ENCODE data around the gene USP13. TPM values are rescaled to one million over a fixed set of nuclear protein-coding genes. Genes with fewer than 3 reads are reported as not detected.

USP13 gene
- total and polyA plus RNA-seq, 12 donors = 6.9 to 61.1 (median 35.0) TPM

DNA sequence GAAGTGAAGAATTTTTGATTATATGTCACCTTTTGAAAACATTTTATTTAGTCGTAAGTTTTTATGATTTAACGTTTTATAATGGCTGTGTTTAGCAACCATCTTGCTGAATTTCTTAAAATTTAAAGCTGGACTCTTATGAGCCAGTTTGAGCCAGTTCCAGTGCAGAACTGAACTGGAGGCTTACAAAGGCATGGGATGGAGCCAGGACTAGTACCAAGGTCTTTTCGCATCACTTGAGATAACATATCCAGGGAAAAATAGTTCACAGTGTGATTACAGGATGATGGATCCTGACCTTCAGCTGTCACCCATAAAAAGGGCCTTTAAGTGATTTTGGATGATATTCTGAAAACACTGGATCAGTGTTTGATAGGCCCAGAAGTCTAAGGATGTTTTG, 51.0 kb downstream of the USP13 start:
- H3K4me3 ChIP-seq = no peak overlapping the region
- H3K27me3 ChIP-seq = no peaks in the 10 kb centered on the region
- peak overlapping the region in 3 of 5 donors; percentile 43 to 59 (median 55) for H3K27ac ChIP-seq
- peak in 6 of 7 donors; percentile 36 to 64 (median 54) for DNase-seq
- intact Hi-C loops (cut with DNase I) = loop anchor here in 1 of 2 donors (10.0 kb wide), 1 partner anchor 49 kb away; the partner anchor contains the start of gene USP13
- H3K4me1 ChIP-seq (replicated peaks in 1 of 2) = peaks cover 24 to 29% of the 10 kb centered on the region in 2 donors
- 41 to 68% (median 48%) methylated on average over 3 of the region's 3 CpGs for WGBS, 4 donors
- H3K36me3 ChIP-seq (replicated peaks in 1 of 2) = peaks cover 0 to 2% of the 10 kb centered on the region in 2 donors
- H3K9me3 ChIP-seq (replicated peaks in 1 of 3) = no peaks in the 10 kb centered on the region
- TF ChIP-seq POLR2A (IDR thresholded peaks at IDR 0.05) = no peak
- TF ChIP-seq, protein P1, sequence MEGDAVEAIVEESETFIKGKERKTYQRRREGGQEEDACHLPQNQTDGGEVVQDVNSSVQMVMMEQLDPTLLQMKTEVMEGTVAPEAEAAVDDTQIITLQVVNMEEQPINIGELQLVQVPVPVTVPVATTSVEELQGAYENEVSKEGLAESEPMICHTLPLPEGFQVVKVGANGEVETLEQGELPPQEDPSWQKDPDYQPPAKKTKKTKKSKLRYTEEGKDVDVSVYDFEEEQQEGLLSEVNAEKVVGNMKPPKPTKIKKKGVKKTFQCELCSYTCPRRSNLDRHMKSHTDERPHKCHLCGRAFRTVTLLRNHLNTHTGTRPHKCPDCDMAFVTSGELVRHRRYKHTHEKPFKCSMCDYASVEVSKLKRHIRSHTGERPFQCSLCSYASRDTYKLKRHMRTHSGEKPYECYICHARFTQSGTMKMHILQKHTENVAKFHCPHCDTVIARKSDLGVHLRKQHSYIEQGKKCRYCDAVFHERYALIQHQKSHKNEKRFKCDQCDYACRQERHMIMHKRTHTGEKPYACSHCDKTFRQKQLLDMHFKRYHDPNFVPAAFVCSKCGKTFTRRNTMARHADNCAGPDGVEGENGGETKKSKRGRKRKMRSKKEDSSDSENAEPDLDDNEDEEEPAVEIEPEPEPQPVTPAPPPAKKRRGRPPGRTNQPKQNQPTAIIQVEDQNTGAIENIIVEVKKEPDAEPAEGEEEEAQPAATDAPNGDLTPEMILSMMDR (IDR thresholded peaks at IDR 0.05) = no peak

DNA sequence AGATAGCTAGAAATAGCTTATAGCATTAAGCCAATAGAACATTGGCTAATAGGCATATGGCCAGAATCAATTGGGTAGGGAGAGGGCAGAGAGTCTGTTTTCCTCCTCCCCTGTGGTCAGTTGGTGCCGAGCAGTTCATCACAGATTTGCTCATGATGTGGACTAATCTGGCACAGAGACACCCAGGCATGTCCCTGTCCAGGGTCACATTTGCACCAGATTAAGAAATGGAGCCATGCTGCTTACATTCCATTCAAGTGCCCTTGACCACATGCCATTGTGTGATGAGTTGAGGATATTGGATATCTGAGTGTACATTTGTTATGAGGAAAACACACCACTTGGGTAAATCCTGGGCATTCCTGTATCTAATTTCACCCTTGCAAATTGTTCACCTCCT, 53.4 kb downstream of the USP13 start:
- DNase-seq = peak; percentile 31 to 82 (median 76)
- TF ChIP-seq, protein P1 (IDR thresholded peaks at IDR 0.05) = peak in 1 of 6 experiments; percentile 11
- no peak for TF ChIP-seq POLR2A (IDR thresholded peaks at IDR 0.05)
- Histone ChIP-seq H3K27ac (peak overlapping the region in 3 of 5 donors; percentile 11 to 72 (median 18)), H3K27me3 (no peaks in the 10 kb centered on the region), H3K4me3 (no peak overlapping the region), H3K36me3 (replicated peaks in 1 of 2) (peaks cover 0 to 4% of the 10 kb centered on the region in 2 donors), H3K9me3 (replicated peaks in 1 of 3) (no peaks in the 10 kb centered on the region), H3K4me1 (replicated peaks in 1 of 2) (peaks cover 24 to 29% of the 10 kb centered on the region in 2 donors)
- intact Hi-C loops (cut with DNase I) = loop anchor here in 1 of 2 donors (10.0 kb wide), 1 partner anchor 51 kb away; the partner anchor contains the start of gene USP13
- 30 to 63% (median 48%) methylated on average over 1 of the region's 1 CpG for WGBS, 4 donors

GRCh38 chr3:179710079-179710478, 57.2 kb downstream of the USP13 start:
- intact Hi-C loops (cut with DNase I) = no loop called here
- Histone ChIP-seq H3K4me3 (no peak overlapping the region), H3K36me3 (replicated peaks in 1 of 2) (peaks cover 0 to 4% of the 10 kb centered on the region in 2 donors), H3K27me3 (no peaks in the 10 kb centered on the region), H3K9me3 (replicated peaks in 1 of 3) (no peaks in the 10 kb centered on the region), H3K4me1 (replicated peaks in 1 of 2) (peaks cover 7 to 13% of the 10 kb centered on the region in 2 donors), H3K27ac (no peak overlapping the region)
- no peak for TF ChIP-seq POLR2A (IDR thresholded peaks at IDR 0.05)
- TF ChIP-seq, protein P1 (IDR thresholded peaks at IDR 0.05) = no peak
- 88 to 91% (median 89%) methylated on average over 5 of the region's 5 CpGs for WGBS, 4 donors
- DNase-seq = no peak

- WGBS, 4 donors = 94 to 98% (median 96%) methylated on average over 6 of the region's 6 CpGs
- intact Hi-C loops (cut with DNase I) = no loop called here
- H3K27me3 ChIP-seq = no peaks in the 10 kb centered on the region
- H3K4me3 ChIP-seq = no peak overlapping the region
- H3K27ac ChIP-seq = no peak overlapping the region
- peaks cover 0 to 4% of the 10 kb centered on the region in 2 donors for H3K4me1 ChIP-seq (replicated peaks in 1 of 2)
- no peaks in the 10 kb centered on the region for H3K9me3 ChIP-seq (replicated peaks in 1 of 3)
- no peak for TF ChIP-seq POLR2A (IDR thresholded peaks at IDR 0.05)
- TF ChIP-seq, protein P1 (IDR thresholded peaks at IDR 0.05) = no peak
- peaks cover 0 to 4% of the 10 kb centered on the region in 2 donors for H3K36me3 ChIP-seq (replicated peaks in 1 of 2)
- DNase-seq = no peak
Measured at GRCh38 chr3:179713643-179714090, 60.8 kb downstream of the USP13 start.

All from adrenal gland (tissue), 12 donors.